ENCODE results near the gene CTSS. TPM values are rescaled to one million over a fixed set of nuclear protein-coding genes. Genes with fewer than 3 reads are reported as not detected.

CTSS gene
- polyA plus RNA-seq, 1 donor from 2014 or later: 3.2 TPM

DNA sequence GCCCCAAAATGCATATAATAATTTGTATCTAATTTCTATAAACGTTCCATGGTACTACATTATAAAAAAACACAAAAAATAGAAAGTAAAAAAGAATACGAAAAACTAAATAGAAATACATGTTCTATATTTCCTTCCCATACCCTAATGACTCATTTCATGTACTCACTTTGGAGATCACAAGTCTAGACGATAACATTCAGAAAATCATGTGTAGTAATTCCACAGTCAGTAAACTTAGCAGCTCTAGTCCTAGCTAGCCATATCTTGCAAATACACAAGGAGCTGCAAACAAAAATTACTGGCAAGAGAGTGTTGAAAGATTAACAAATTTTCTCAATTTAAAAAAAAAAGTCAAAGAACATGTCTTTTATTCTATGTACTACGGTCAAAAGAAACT, 70.0 kb downstream of the CTSS start:
- no peak for TF ChIP-seq POLR2AphosphoS5 (IDR thresholded peaks at IDR 0.05)
- no peak for TF ChIP-seq EP300 (conservative IDR thresholded peaks at IDR 0.05; ENCODE audit: poor library complexity, severe bottlenecking)
- TF ChIP-seq MXI1 (conservative IDR thresholded peaks at IDR 0.05; ENCODE audit: poor library complexity, severe bottlenecking): no peak
- no peak for TF ChIP-seq TAF1 (IDR thresholded peaks at IDR 0.05; ENCODE audit: low read depth)
- no peak overlapping the region for H3K4me3 ChIP-seq (ENCODE audit: low read length)
- H3K27ac ChIP-seq (ENCODE audit: low read length): no peak overlapping the region

GRCh38 chr1:150692720-150693119, 72.9 kb downstream of the CTSS start:
- no peak overlapping the region for H3K4me2 ChIP-seq (ENCODE audit: low read length)
- no peak overlapping the region for H3K27ac ChIP-seq (ENCODE audit: low read length)
- no peak for TF ChIP-seq CTCF (IDR thresholded peaks at IDR 0.05; ENCODE audit: poor library complexity, severe bottlenecking)
- no peak for TF ChIP-seq SMC3 (conservative IDR thresholded peaks at IDR 0.05; ENCODE audit: poor library complexity)
- TF ChIP-seq EP300 (conservative IDR thresholded peaks at IDR 0.05; ENCODE audit: poor library complexity, severe bottlenecking): no peak
- H3F3A ChIP-seq (ENCODE audit: insufficient read depth, low read length, poor library complexity, severe bottlenecking): no peaks in the 10 kb centered on the region
- no peak overlapping the region for H3K9ac ChIP-seq (ENCODE audit: low read length)
- no peak overlapping the region for H2AFZ ChIP-seq (ENCODE audit: low read depth, low read length)
- H3K9me3 ChIP-seq (ENCODE audit: low read length): no peaks in the 10 kb centered on the region
- H3K4me3 ChIP-seq (ENCODE audit: low read length): no peak overlapping the region
- no peaks in the 10 kb centered on the region for H3K36me3 ChIP-seq (ENCODE audit: insufficient read depth, low read length)
- no peaks in the 10 kb centered on the region for H4K20me1 ChIP-seq (ENCODE audit: insufficient read depth)
- no peaks in the 10 kb centered on the region for H3K9me2 ChIP-seq (ENCODE audit: insufficient read depth, low read length)
- H3K27me3 ChIP-seq (ENCODE audit: insufficient read depth, low read depth, low read length): no peaks in the 10 kb centered on the region
- H3K79me2 ChIP-seq (replicated peaks; ENCODE audit: insufficient read depth, low read length): peaks cover 11% of the 10 kb centered on the region

More for the DNA sequence above, 70.0 kb downstream of the CTSS start:
- no peak overlapping the region for H2AFZ ChIP-seq (ENCODE audit: low read depth, low read length)
- no peaks in the 10 kb centered on the region for H4K20me1 ChIP-seq (ENCODE audit: insufficient read depth)
- no peaks in the 10 kb centered on the region for H3K36me3 ChIP-seq (ENCODE audit: insufficient read depth, low read length)
- no peak overlapping the region for H3K9ac ChIP-seq (ENCODE audit: low read length)
- no peaks in the 10 kb centered on the region for H3K27me3 ChIP-seq (ENCODE audit: insufficient read depth, low read depth, low read length)
- no peak overlapping the region for H3K4me2 ChIP-seq (ENCODE audit: low read length)
- peaks cover 11% of the 10 kb centered on the region for H3K79me2 ChIP-seq (replicated peaks; ENCODE audit: insufficient read depth, low read length)
- no peaks in the 10 kb centered on the region for H3F3A ChIP-seq (ENCODE audit: insufficient read depth, low read length, poor library complexity, severe bottlenecking)
- H3K9me3 ChIP-seq (ENCODE audit: low read length): no peaks in the 10 kb centered on the region
- no peaks in the 10 kb centered on the region for H3K9me2 ChIP-seq (ENCODE audit: insufficient read depth, low read length)

DNA sequence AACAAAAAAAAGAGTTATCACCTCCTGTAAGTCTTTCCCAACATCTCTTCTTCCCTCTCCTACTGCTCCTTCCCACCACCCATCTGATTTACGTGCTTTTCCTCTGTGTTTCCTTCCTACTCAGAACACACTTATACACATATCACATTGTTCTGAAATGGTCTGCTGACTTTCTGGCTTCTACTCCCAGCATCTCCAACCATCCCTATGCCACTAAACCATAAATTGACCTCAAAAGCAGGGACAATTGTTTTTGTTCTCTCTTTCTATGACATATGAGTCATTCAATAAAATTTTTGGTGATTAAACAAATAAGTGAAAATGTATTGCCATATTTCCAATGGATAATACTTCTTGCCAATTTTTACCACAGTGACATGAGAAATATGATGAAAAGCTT, 76.8 kb downstream of the CTSS start:
- TF ChIP-seq POLR2AphosphoS5 (IDR thresholded peaks at IDR 0.05) (no peak), SMC3 (conservative IDR thresholded peaks at IDR 0.05; ENCODE audit: poor library complexity) (no peak), TAF1 (IDR thresholded peaks at IDR 0.05; ENCODE audit: low read depth) (no peak), REST (IDR thresholded peaks at IDR 0.05; ENCODE audit: borderline replicate concordance) (no peak), MXI1 (conservative IDR thresholded peaks at IDR 0.05; ENCODE audit: poor library complexity, severe bottlenecking) (no peak), EP300 (conservative IDR thresholded peaks at IDR 0.05; ENCODE audit: poor library complexity, severe bottlenecking) (no peak), CTCF (IDR thresholded peaks at IDR 0.05; ENCODE audit: poor library complexity, severe bottlenecking) (no peak), RAD21 (conservative IDR thresholded peaks at IDR 0.05) (no peak), EZH2 (IDR thresholded peaks at IDR 0.05; ENCODE audit: borderline replicate concordance, insufficient read depth, low read length, poor library complexity, severe bottlenecking) (no peak)
- Histone ChIP-seq H3K27ac (ENCODE audit: low read length) (no peak overlapping the region), H3K9me2 (ENCODE audit: insufficient read depth, low read length) (no peaks in the 10 kb centered on the region), H3K36me3 (ENCODE audit: insufficient read depth, low read length) (no peaks in the 10 kb centered on the region), H3F3A (ENCODE audit: insufficient read depth, low read length, poor library complexity, severe bottlenecking) (no peaks in the 10 kb centered on the region), H3K4me2 (ENCODE audit: low read length) (no peak overlapping the region), H3K79me2 (replicated peaks; ENCODE audit: insufficient read depth, low read length) (no peaks in the 10 kb centered on the region), H3K4me3 (ENCODE audit: low read length) (no peak overlapping the region), H2AFZ (ENCODE audit: low read depth, low read length) (no peak overlapping the region), H3K27me3 (ENCODE audit: insufficient read depth, low read depth, low read length) (no peaks in the 10 kb centered on the region), H3K9me3 (ENCODE audit: low read length) (no peaks in the 10 kb centered on the region), H3K9ac (ENCODE audit: low read length) (no peak overlapping the region), H4K20me1 (ENCODE audit: insufficient read depth) (no peaks in the 10 kb centered on the region)

Data from neural cell (in vitro differentiated cells).